ENCODE results near the gene SH3BGRL3. TPM values are rescaled to one million over a fixed set of nuclear protein-coding genes. Genes with fewer than 3 reads are reported as not detected.

SH3BGRL3 gene
- total RNA-seq, 3 donors from 2014 or later = 27.5 to 55.7 (median 50.1) TPM

- Histone ChIP-seq H3K36me3 (no peaks in the 10 kb centered on the region), H3K4me1 (no peaks in the 10 kb centered on the region), H3K27me3 (no peaks in the 10 kb centered on the region), H3K27ac (no peak overlapping the region), H3K4me3 (no peak overlapping the region), H3K9me3 (no peaks in the 10 kb centered on the region)
- intact Hi-C loops (cut with DNase I; ENCODE audit: low total_unique reads) = no loop called here
- TF ChIP-seq, protein P1, sequence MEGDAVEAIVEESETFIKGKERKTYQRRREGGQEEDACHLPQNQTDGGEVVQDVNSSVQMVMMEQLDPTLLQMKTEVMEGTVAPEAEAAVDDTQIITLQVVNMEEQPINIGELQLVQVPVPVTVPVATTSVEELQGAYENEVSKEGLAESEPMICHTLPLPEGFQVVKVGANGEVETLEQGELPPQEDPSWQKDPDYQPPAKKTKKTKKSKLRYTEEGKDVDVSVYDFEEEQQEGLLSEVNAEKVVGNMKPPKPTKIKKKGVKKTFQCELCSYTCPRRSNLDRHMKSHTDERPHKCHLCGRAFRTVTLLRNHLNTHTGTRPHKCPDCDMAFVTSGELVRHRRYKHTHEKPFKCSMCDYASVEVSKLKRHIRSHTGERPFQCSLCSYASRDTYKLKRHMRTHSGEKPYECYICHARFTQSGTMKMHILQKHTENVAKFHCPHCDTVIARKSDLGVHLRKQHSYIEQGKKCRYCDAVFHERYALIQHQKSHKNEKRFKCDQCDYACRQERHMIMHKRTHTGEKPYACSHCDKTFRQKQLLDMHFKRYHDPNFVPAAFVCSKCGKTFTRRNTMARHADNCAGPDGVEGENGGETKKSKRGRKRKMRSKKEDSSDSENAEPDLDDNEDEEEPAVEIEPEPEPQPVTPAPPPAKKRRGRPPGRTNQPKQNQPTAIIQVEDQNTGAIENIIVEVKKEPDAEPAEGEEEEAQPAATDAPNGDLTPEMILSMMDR (IDR thresholded peaks at IDR 0.05) = no peak
- no peak for TF ChIP-seq POLR2AphosphoS5 (IDR thresholded peaks at IDR 0.05)
- no peak for DNase-seq (ENCODE audit: low spot score in 2 of 2)
These were observed 50.4 kb downstream of the SH3BGRL3 start for GRCh38 chr1:26330276-26330675.

Other genes starting within 250 kb of the SH3BGRL3 start
- gene SLC30A2, start 234.0 kb upstream of the SH3BGRL3 start, total RNA-seq = 1 to 10 TPM in 1 of 3 donors, under 1 TPM in 2; 0.16 to 1.3 (median 0.33) TPM
- gene TRIM63, start 212.5 kb upstream of the SH3BGRL3 start, total RNA-seq = 1 to 10 TPM in 2 of 3 donors, not detected in 1; 2.2 to 4.0 TPM
- gene PDIK1L, start 168.3 kb upstream of the SH3BGRL3 start, total RNA-seq = 10 to 100 TPM in 1 of 3 donors, 1 to 10 TPM in 2; 9.2 to 17.3 (median 9.3) TPM
- 1 to 10 TPM; 3.4 to 9.1 (median 6.2) TPM for gene FAM110D, start 121.0 kb upstream of the SH3BGRL3 start, total RNA-seq
- gene C1orf232, start 111.1 kb upstream of the SH3BGRL3 start, total RNA-seq = not detected
- 10 to 100 TPM; 26.4 to 39.7 (median 31.9) TPM for gene ZNF593, start 110.2 kb upstream of the SH3BGRL3 start, total RNA-seq
- gene ZNF593OS, start 108.3 kb upstream of the SH3BGRL3 start, total RNA-seq = not detected
- 10 to 100 TPM in 2 of 3 donors, 1 to 10 TPM in 1; 2.2 to 28.2 (median 22.3) TPM for gene CNKSR1, start 102.6 kb upstream of the SH3BGRL3 start, total RNA-seq
- not detected for gene CATSPER4, start 89.5 kb upstream of the SH3BGRL3 start, total RNA-seq
- 10 to 100 TPM in 1 of 3 donors, 1 to 10 TPM in 2; 4.8 to 11.7 (median 7.5) TPM for gene CEP85, start 45.9 kb upstream of the SH3BGRL3 start, total RNA-seq
- gene UBXN11, start 26.6 kb downstream of the SH3BGRL3 start, total RNA-seq = 10 to 100 TPM; 15.0 to 25.5 (median 24.9) TPM
- gene CD52, start 37.9 kb downstream of the SH3BGRL3 start, total RNA-seq = 10 to 100 TPM in 2 of 3 donors, 1 to 10 TPM in 1; 8.3 to 12.8 (median 12.3) TPM
- gene CRYBG2, start 74.0 kb downstream of the SH3BGRL3 start, total RNA-seq = under 1 TPM in 1 of 3 donors, not detected in 2; 0.66 TPM
- under 1 TPM in 2 of 3 donors, not detected in 1; 0.48 to 0.59 TPM for gene ZNF683, start 92.7 kb downstream of the SH3BGRL3 start, total RNA-seq
- gene LIN28A, start 130.7 kb downstream of the SH3BGRL3 start, total RNA-seq = not detected
- 10 to 100 TPM; 37.0 to 85.9 (median 42.9) TPM for gene DHDDS, start 152.2 kb downstream of the SH3BGRL3 start, total RNA-seq
- gene HMGN2, start 192.4 kb downstream of the SH3BGRL3 start, total RNA-seq = 100 to 1,000 TPM; 192 to 261 (median 204) TPM
- gene RPS6KA1, start 249.7 kb downstream of the SH3BGRL3 start, total RNA-seq = 10 to 100 TPM; 12.5 to 43.0 (median 30.8) TPM